ENCODE data around the gene DOC2B. TPM values are rescaled to one million over a fixed set of nuclear protein-coding genes. Genes with fewer than 3 reads are reported as not detected.

The DOC2B gene
- total and polyA plus RNA-seq, 2 of the 13 experiments (the other 11 are each of a cell fraction or from before 2014, with no cell fraction given) = 0.09 to 0.22 TPM

DNA sequence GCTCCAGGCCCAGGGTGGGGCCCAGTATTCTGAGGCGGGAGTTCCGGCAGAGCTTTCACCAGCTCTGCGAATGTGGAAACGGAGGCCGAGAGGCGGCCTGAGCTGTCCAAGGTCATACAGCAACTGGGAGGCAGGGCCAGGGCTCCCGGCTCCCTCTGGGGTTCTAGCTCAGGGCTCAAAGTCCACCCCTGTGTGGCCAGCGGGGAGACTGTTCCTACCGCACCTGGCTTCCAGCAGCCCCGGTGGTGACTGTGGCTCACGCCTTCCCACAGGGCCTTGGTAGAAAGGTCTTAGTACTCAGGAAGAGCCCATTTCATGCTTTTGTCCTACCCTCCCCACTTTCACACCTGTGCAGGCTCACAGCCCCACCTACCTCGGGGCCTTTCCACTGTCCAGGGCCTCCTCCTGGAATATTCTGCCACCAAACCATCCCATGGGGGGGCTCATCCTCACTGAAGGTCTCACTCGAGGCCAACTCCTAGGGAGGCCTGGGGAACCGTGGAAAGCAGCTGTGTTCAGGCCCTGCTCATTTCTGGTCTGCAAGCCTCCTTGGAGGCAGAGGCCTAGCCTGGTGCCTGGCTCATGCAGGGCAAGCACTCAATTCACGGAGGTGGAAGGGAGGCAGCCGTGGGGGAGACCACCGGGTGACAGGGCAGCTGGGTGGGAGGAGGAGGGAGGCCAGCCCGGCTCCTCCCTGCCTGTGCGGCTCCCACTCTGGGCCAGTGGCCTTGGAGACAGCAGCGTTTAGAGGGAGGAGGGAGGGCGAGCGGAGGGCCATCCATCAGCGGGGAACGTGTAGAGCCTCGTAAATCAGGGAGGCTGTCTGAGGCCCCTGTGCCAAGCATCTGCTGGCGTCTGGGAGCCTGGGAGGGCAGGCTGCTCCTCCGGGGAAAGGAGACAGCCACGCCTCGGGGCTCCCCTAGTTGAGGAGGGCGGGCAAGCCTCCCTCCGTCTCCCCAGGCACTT lies 12.7 kb upstream of the DOC2B start (continued):
- TF ChIP-seq, protein P1, sequence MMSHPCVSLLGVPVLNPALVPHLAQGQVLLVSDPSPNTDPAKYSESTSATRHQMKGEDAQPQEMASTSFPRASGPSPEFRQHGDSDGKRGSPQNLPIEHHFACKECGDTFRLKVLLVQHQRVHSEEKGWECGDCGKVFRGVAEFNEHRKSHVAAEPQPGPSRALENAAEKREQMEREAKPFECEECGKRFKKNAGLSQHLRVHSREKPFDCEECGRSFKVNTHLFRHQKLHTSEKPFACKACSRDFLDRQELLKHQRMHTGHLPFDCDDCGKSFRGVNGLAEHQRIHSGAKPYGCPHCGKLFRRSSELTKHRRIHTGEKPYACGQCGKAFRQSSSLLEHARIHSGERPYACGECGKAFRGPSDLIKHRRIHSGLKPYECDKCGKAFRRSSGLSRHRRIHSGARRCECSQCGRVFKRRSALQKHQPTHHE (CRISPR knock-in tag; IDR thresholded peaks at IDR 0.05; ENCODE audit: borderline replicate concordance) = no peak
- TF ChIP-seq ZNF879 (CRISPR knock-in tag; IDR thresholded peaks at IDR 0.05) = no peak
- TF ChIP-seq, protein P2, sequence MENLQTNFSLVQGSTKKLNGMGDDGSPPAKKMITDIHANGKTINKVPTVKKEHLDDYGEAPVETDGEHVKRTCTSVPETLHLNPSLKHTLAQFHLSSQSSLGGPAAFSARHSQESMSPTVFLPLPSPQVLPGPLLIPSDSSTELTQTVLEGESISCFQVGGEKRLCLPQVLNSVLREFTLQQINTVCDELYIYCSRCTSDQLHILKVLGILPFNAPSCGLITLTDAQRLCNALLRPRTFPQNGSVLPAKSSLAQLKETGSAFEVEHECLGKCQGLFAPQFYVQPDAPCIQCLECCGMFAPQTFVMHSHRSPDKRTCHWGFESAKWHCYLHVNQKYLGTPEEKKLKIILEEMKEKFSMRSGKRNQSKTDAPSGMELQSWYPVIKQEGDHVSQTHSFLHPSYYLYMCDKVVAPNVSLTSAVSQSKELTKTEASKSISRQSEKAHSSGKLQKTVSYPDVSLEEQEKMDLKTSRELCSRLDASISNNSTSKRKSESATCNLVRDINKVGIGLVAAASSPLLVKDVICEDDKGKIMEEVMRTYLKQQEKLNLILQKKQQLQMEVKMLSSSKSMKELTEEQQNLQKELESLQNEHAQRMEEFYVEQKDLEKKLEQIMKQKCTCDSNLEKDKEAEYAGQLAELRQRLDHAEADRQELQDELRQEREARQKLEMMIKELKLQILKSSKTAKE (CRISPR knock-in tag; IDR thresholded peaks at IDR 0.05; ENCODE audit: borderline replicate concordance) = no peak
- TF ChIP-seq SRSF4 (IDR thresholded peaks at IDR 0.05; ENCODE audit: low read depth, low read length, poor library complexity, severe bottlenecking) = no peak
- TF ChIP-seq ZKSCAN1 (IDR thresholded peaks at IDR 0.05; ENCODE audit: low read length) = no peak
- TF ChIP-seq ZNF256 (CRISPR knock-in tag; conservative IDR thresholded peaks at IDR 0.05) = no peak
- TF ChIP-seq HMG20A (CRISPR knock-in tag; IDR thresholded peaks at IDR 0.05; ENCODE audit: borderline replicate concordance) = 0 out of 2 replicates have a peak, but pooled peaks have one; percentile 16
- TF ChIP-seq, protein P3, sequence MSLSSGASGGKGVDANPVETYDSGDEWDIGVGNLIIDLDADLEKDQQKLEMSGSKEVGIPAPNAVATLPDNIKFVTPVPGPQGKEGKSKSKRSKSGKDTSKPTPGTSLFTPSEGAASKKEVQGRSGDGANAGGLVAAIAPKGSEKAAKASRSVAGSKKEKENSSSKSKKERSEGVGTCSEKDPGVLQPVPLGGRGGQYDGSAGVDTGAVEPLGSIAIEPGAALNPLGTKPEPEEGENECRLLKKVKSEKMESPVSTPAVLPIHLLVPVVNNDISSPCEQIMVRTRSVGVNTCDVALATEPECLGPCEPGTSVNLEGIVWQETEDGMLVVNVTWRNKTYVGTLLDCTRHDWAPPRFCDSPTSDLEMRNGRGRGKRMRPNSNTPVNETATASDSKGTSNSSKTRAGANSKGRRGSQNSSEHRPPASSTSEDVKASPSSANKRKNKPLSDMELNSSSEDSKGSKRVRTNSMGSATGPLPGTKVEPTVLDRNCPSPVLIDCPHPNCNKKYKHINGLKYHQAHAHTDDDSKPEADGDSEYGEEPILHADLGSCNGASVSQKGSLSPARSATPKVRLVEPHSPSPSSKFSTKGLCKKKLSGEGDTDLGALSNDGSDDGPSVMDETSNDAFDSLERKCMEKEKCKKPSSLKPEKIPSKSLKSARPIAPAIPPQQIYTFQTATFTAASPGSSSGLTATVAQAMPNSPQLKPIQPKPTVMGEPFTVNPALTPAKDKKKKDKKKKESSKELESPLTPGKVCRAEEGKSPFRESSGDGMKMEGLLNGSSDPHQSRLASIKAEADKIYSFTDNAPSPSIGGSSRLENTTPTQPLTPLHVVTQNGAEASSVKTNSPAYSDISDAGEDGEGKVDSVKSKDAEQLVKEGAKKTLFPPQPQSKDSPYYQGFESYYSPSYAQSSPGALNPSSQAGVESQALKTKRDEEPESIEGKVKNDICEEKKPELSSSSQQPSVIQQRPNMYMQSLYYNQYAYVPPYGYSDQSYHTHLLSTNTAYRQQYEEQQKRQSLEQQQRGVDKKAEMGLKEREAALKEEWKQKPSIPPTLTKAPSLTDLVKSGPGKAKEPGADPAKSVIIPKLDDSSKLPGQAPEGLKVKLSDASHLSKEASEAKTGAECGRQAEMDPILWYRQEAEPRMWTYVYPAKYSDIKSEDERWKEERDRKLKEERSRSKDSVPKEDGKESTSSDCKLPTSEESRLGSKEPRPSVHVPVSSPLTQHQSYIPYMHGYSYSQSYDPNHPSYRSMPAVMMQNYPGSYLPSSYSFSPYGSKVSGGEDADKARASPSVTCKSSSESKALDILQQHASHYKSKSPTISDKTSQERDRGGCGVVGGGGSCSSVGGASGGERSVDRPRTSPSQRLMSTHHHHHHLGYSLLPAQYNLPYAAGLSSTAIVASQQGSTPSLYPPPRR (CRISPR knock-in tag; IDR thresholded peaks at IDR 0.05; ENCODE audit: borderline replicate concordance) = no peak
- no peak for TF ChIP-seq ZNF124 (CRISPR knock-in tag; IDR thresholded peaks at IDR 0.05)
- no peak for TF ChIP-seq NCOA1 (CRISPR knock-in tag; IDR thresholded peaks at IDR 0.05)
- TF ChIP-seq ZMYM3 (CRISPR knock-in tag; IDR thresholded peaks at IDR 0.05) = no peak; the same call in 1 of the 2 replicates
- no peak for TF ChIP-seq NBN (conservative IDR thresholded peaks at IDR 0.05)
- TF ChIP-seq ZFX (CRISPR knock-in tag; IDR thresholded peaks at IDR 0.05; ENCODE audit: low read depth) = peak; percentile 78
- TF ChIP-seq CHD2 (IDR thresholded peaks at IDR 0.05; ENCODE audit: low read depth, low read length) = no peak
- TF ChIP-seq TOPORS (CRISPR knock-in tag; IDR thresholded peaks at IDR 0.05) = no peak
- TF ChIP-seq ARID2 (CRISPR knock-in tag; IDR thresholded peaks at IDR 0.05; ENCODE audit: borderline replicate concordance) = no peak
- no peak for TF ChIP-seq ZNF235 (CRISPR knock-in tag; IDR thresholded peaks at IDR 0.05; ENCODE audit: borderline replicate concordance)
- no peak for TF ChIP-seq PHF20 (CRISPR knock-in tag; IDR thresholded peaks at IDR 0.05)
- TF ChIP-seq SMAD1 (CRISPR knock-in tag; IDR thresholded peaks at IDR 0.05; ENCODE audit: borderline replicate concordance, low read depth) = no peak
- TF ChIP-seq NFE2L2 (IDR thresholded peaks at IDR 0.05; ENCODE audit: low read length) = no peak
- TF ChIP-seq ZFP36L1 (CRISPR knock-in tag; IDR thresholded peaks at IDR 0.05) = no peak

All from HepG2 (cell line).